Measurements from ENCODE around the gene CD44.

CD44 gene

GRCh38 chr11:35160902-35161597, 22.1 kb downstream of the CD44 start:
- no peak for DNase-seq

- no peak for DNase-seq
Observed at GRCh38 chr11:35162745-35163144, 23.8 kb downstream of the CD44 start.

- no peak for DNase-seq
Observed at GRCh38 chr11:35163209-35163608, 24.2 kb downstream of the CD44 start.

GRCh38 chr11:35163702-35164496, 24.9 kb downstream of the CD44 start:
- DNase-seq: no peak

DNA sequence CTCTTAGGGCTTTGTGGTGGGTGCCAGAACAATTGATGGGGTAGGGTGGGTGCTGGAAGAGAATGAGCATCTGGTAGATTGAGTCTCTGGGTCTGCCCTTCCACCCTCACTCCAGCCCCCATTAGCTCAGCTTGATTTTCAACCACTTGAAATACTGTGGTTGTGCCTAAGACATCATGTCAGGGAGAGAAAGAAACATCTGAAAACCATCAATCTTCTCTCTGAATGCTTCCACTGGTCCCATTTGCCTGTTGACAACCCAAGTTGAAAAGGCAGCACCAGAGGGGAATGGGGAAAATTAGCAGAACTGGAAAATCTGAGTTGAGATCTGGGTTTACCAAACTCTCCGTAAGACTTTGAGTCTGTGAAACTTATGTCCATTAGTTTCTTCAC, 26.1 kb downstream of the CD44 start:
- no peak for DNase-seq

DNA sequence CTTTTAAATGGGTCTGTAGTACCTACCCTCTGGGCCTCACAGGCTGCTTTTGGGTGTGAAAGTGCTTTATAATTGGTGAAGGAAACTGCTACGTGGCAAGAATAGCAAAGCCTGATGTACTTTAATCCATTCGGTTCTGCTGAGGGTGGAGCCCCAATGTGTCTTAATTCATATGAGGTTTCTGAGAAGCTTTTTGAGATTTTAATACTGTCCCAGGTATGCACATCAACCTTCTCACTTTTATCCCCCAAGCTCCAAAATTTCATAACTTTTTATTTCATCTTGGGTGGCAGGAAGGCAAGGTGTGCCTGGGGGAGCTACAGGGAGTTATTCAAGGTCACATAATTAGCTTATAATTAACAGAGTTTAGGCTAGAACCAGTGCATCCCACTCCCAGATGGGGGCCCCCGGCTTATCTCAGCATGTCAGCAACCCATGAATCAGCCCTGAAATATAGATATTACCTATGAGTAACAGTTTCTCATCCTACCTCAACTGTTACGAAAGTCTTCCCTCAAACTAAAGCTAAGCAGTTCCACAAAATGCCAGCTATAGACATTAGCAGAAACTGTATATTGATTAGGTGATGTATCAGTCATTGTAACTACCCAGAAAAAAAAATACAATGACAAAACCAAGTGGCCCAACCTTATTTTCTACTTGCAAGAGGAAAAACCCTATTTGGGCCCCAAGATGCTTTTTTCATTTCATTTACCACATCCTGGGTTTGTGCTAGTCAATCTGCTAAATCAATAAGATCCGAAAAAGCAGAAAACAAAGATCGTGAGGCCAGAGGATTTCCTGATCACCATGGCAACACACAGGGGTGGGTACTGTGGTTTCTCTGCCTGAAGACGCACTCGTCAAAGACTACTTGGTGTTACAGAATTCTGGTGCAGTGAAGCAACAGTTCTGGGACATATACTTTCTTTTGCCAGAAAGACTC, 26.7 kb downstream of the CD44 start:
- DNase-seq: no peak

DNA sequence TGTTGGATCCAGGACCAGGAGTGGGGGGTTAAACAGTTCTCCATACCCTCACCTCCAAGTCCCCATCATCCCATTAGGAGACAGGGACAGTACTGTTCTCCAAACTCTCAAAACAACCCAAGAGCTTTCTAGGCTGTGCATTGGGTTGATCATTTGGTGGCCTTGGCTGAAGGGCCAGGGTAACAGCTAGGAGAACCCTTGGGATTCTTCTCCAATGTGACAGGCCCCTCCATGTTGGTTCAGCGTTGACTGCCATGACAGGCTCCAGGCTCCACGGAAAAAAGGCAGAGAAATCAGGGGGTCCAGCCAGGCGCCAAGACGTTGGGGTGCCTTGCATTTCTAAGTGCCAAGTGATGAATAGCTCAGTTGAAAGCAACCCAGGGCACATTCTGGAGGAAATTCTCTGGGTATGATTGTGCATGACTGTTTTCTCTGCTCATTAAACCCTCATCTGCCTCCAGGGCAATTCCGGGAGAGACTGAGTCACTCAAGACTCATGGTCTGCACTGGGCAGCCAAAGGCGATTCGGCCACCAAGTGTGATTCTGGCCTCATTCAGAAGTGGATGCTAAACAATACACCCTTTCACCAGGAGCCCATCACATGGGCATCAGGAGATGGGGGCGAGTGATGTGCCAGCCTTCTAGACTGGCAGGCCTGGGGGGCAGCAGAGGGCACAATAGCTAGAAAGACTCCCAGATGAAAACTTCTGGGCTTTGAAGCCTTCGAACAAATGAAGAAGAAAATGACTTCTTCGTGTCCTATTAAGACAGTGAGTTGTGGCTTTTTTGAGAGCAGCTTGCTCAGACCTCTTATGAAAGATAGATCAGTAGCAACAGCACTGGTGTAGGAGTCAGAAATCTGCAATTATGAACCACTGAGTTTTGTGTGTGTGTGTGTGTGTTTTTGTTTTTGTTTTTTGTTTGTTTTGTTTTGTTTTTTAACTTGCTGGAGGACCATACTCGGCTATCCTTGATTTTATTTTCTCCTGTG, 27.7 kb downstream of the CD44 start:
- DNase-seq: no peak

DNA sequence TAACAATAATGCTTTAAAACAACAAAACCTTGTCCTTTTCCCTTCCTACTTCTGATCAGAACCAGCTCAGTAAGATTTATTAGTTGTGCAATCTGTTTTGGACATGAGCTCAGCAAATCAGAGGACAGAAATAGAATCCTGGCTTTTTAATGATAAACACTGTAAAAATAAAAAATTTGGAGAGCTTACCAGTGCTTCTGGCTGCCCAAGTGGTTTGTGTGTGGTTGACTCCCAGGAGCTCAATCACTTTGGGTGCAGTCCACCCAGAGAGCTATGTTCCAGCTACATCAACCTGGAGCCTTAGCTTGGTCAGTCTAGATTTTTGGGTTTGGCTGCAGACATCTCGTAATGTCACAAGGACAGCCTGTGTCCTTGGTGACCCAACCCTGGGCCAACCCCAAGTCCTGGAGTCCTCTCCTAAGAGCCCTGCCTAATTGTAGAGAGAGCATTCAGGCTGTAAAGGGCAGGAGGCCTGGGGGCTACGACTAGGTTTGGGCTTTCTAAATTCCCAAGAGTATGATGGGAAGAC, 28.5 kb downstream of the CD44 start:
- no peak for DNase-seq

GRCh38 chr11:35168671-35169070, 29.7 kb downstream of the CD44 start:
- DNase-seq: no peak

GRCh38 chr11:35169112-35169511, 30.1 kb downstream of the CD44 start:
- DNase-seq: no peak

GRCh38 chr11:35169754-35170153, 30.8 kb downstream of the CD44 start:
- no peak for DNase-seq

DNA sequence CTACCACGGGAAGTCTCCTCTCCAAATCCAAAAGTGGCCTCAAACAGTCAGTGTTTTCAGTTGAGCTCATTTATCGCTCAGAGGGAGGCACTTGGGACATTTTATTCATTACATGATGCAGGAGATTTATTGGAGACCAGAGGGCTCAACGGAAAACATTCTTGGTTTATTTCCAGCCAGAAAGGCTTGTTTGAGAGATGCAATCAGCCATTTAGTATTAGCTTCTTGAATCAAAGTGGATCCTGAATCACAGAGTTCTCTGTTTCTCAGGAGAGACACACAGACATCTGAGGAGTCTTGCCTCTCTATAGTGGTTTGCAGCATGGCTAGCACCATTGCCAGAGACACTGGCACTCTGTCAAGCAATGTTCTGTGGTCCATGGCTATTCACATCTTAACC, 31.5 kb downstream of the CD44 start:
- DNase-seq: no peak

DNA sequence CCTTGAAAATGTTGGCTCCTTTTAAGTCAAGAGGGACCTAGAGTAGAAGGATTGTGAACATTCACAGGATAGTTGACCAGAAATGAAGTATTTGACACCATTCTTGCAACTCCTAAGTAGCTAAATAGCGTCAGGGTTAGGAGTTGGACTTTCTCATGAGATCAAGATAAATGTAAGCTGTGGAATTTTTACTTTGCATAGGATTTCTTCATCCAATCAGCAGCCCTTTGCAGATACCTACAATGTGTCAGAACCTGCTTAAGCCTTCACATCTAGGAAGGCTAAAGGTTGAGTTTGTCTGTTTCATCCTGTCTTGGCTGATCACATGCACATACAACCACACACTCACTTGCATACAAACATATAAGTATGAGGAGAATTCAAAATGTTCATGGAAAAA, 32.3 kb downstream of the CD44 start:
- no peak for DNase-seq

DNA sequence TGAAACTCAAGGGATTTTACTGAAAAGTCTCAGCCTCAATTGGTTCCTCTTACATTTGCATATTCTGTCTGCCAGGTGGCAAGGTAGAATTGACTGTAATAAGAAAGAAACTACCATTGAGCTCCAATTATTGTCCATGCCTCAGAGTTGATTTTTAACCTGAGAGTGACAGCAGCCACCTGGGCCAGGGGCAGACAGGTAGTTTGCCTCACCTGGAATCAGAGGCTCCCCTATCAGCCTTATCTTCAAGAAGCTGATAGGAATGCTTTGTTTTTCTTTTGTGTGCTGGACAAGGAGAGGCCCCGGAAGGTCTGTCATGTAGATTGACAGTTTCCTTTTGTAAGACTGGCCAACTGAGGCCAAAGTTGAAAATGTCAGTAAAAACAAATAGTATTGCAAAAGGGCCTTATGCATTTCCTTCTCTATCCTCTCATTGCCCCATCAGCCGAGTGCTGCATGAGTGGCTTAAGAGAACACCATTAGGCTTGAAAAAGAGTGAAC, 34.1 kb downstream of the CD44 start:
- no peak for DNase-seq

GRCh38 chr11:35173616-35174566, 34.9 kb downstream of the CD44 start:
- DNase-seq: no peak

DNA sequence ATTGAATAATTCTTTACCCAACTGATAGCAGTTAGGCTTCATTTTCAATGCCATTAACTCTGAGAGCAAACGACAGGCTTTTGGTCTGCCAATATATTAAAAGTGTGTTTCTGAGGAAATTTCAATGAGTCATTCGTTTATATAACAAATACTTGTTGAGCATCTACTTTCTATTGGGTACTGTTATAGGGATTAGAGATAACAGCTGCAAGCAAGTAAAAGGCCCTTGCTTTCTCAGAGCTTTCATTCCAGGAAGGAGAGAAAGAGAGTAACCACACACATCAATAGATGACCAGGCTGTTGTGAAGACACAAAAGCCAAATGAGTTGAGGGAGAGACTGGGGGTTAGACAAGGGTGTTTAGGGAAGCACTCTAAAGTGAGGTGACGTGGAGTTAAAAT, 35.7 kb downstream of the CD44 start:
- no peak for DNase-seq

GRCh38 chr11:35177370-35177769, 38.4 kb downstream of the CD44 start:
- DNase-seq: no peak

- no peak for DNase-seq
Observed at GRCh38 chr11:35178067-35178805, 39.3 kb downstream of the CD44 start.

GRCh38 chr11:35178873-35179272, 39.9 kb downstream of the CD44 start:
- no peak for DNase-seq
